ENCODE data around the gene MAPKAPK5. TPM values are rescaled to one million over a fixed set of nuclear protein-coding genes. Genes with fewer than 3 reads are reported as not detected.

The MAPKAPK5 gene
- total RNA-seq, 1 experiment from 2014 or later = 85.7 TPM

GRCh38 chr12:111869671-111870070, 27.6 kb downstream of the MAPKAPK5 start:
- Histone ChIP-seq H4K91ac (ENCODE audit: insufficient read length, low read depth, low read length) (no peak overlapping the region), H2BK5ac (ENCODE audit: insufficient read length, low read length) (no peak overlapping the region), H3K23ac (ENCODE audit: insufficient read length, low read depth, low read length) (no peak overlapping the region), H2BK20ac (ENCODE audit: low read depth, low read length, poor library complexity, severe bottlenecking) (no peak overlapping the region), H3K79me2 (ENCODE audit: insufficient read depth, low read length) (no peaks in the 10 kb centered on the region), H3K18ac (ENCODE audit: insufficient read length, low read depth, low read length) (no peak overlapping the region), H3K14ac (ENCODE audit: insufficient read depth, low read length) (no peak overlapping the region), H3K4me2 (ENCODE audit: insufficient read depth, insufficient read length, low read length) (no peak overlapping the region), H3K4ac (ENCODE audit: low read depth, low read length) (no peak overlapping the region), H3K27ac (ENCODE audit: insufficient read length, low read depth, low read length) (no peak overlapping the region), H3K27me3 (ENCODE audit: insufficient read depth, low read length) (no peaks in the 10 kb centered on the region), H3K23me2 (ENCODE audit: insufficient read length, low read depth, low read length, poor library complexity, severe bottlenecking) (no peaks in the 10 kb centered on the region), H2BK120ac (ENCODE audit: low read depth, low read length, poor library complexity, severe bottlenecking) (no peak overlapping the region), H3K4me1 (ENCODE audit: insufficient read depth, low read length) (peaks cover 9% of the 10 kb centered on the region), H3K9me3 (ENCODE audit: control insufficient read depth, low read depth, low read length) (no peaks in the 10 kb centered on the region), H4K5ac (ENCODE audit: insufficient read length, low read depth, low read length) (no peak overlapping the region), H3K9ac (ENCODE audit: extremely low read depth, insufficient read length, low read length) (no peak overlapping the region), H3K79me1 (ENCODE audit: insufficient read depth, low read depth, low read length, poor library complexity, severe bottlenecking) (no peaks in the 10 kb centered on the region), H2BK15ac (ENCODE audit: low read depth, low read length) (no peak overlapping the region), H4K20me1 (ENCODE audit: control insufficient read depth, insufficient read depth, insufficient read length) (no peaks in the 10 kb centered on the region), H2BK12ac (ENCODE audit: insufficient read length, low read depth, low read length) (no peak overlapping the region), H2AFZ (ENCODE audit: low read length) (no peak overlapping the region), H2AK5ac (ENCODE audit: insufficient read length, low read length) (no peak overlapping the region), H3T11ph (ENCODE audit: low read length) (no peak overlapping the region), H3K56ac (ENCODE audit: insufficient read length, low read depth, low read length) (no peak overlapping the region), H4K8ac (replicated peaks; ENCODE audit: insufficient read length, low read depth, low read length) (no peak overlapping the region)
- DNase-seq = no peak
- H3K36me3 Mint-ChIP-seq (ENCODE audit: insufficient read depth in 1 of 3, low read depth in 3 of 3) = peaks cover 38 to 71% (median 53%) of the 10 kb centered on the region in 3 experiments; a peak in 6 of 7 replicates
- H3K27ac Mint-ChIP-seq = peak overlapping the region in 2 of 3 experiments; percentile 88 to 94; a peak in 4 of 7 replicates
- peaks cover 44 to 53% of the 10 kb centered on the region in 2 experiments for H3K4me1 Mint-ChIP-seq
- peak overlapping the region; percentile 40 to 60; a peak in 3 of 5 replicates for H3K4me3 Mint-ChIP-seq
- H3K9me3 Mint-ChIP-seq = peaks cover 0 to 3% of the 10 kb centered on the region in 2 experiments; a peak in 1 of 5 replicates
- no peak for TF ChIP-seq CTCF (conservative IDR thresholded peaks at IDR 0.05)
- WGBS (ENCODE audit: extremely low coverage, insufficient read length, low lambda C conversion rate) = no CpG with 5 or more reads among the region's 1 CpG
- no peaks in the 10 kb centered on the region for H3K27me3 Mint-ChIP-seq (ENCODE audit: low read depth)

Data from H9 (cell line).